ENCODE data around the gene DCTPP1. TPM values are rescaled to one million over a fixed set of nuclear protein-coding genes. Genes with fewer than 3 reads are reported as not detected.
A peak's percentile ranks its signal among the peaks of the same experiment; 100 is the strongest.

DCTPP1 gene
- polyA plus RNA-seq, 1 donor from 2014 or later = 47.3 TPM

- Histone ChIP-seq H4K20me1 (ENCODE audit: insufficient read depth) (no peaks in the 10 kb centered on the region), H3K9me3 (ENCODE audit: low read length) (no peaks in the 10 kb centered on the region), H3K4me2 (ENCODE audit: low read length) (peak overlapping the region; percentile 95), H3K27me3 (ENCODE audit: insufficient read depth, low read depth, low read length) (no peaks in the 10 kb centered on the region), H3F3A (ENCODE audit: insufficient read depth, low read length, poor library complexity, severe bottlenecking) (no peaks in the 10 kb centered on the region), H3K9ac (ENCODE audit: low read length) (peak overlapping the region; percentile 100), H3K36me3 (ENCODE audit: insufficient read depth, low read length) (no peaks in the 10 kb centered on the region), H3K4me3 (ENCODE audit: low read length) (peak overlapping the region; percentile 98), H3K9me2 (ENCODE audit: insufficient read depth, low read length) (no peaks in the 10 kb centered on the region), H2AFZ (ENCODE audit: low read depth, low read length) (peak overlapping the region; percentile 93), H3K79me2 (replicated peaks; ENCODE audit: insufficient read depth, low read length) (peaks cover 5% of the 10 kb centered on the region), H3K27ac (ENCODE audit: low read length) (peak overlapping the region; percentile 100)
- TF ChIP-seq REST (IDR thresholded peaks at IDR 0.05; ENCODE audit: borderline replicate concordance) = peak; percentile 13
- TF ChIP-seq RAD21 (conservative IDR thresholded peaks at IDR 0.05) = no peak
- no peak for TF ChIP-seq MXI1 (conservative IDR thresholded peaks at IDR 0.05; ENCODE audit: poor library complexity, severe bottlenecking)
- TF ChIP-seq EP300 (conservative IDR thresholded peaks at IDR 0.05; ENCODE audit: poor library complexity, severe bottlenecking) = peak; percentile 34
- TF ChIP-seq CTCF (IDR thresholded peaks at IDR 0.05; ENCODE audit: poor library complexity, severe bottlenecking) = no peak
- peak; percentile 92 for TF ChIP-seq POLR2AphosphoS5 (IDR thresholded peaks at IDR 0.05)
These were observed 52.0 kb downstream of the DCTPP1 start for GRCh38 chr16:30377812-30378235.

- Histone ChIP-seq H3K4me2 (ENCODE audit: low read length) (peak overlapping the region; percentile 95), H3K36me3 (ENCODE audit: insufficient read depth, low read length) (no peaks in the 10 kb centered on the region), H3F3A (ENCODE audit: insufficient read depth, low read length, poor library complexity, severe bottlenecking) (no peaks in the 10 kb centered on the region), H3K27me3 (ENCODE audit: insufficient read depth, low read depth, low read length) (no peaks in the 10 kb centered on the region), H3K9ac (ENCODE audit: low read length) (peak overlapping the region; percentile 100), H4K20me1 (ENCODE audit: insufficient read depth) (no peaks in the 10 kb centered on the region), H3K79me2 (replicated peaks; ENCODE audit: insufficient read depth, low read length) (peaks cover 5% of the 10 kb centered on the region), H3K9me2 (ENCODE audit: insufficient read depth, low read length) (no peaks in the 10 kb centered on the region), H3K9me3 (ENCODE audit: low read length) (no peaks in the 10 kb centered on the region), H3K4me3 (ENCODE audit: low read length) (peak overlapping the region; percentile 98), H2AFZ (ENCODE audit: low read depth, low read length) (peak overlapping the region; percentile 93), H3K27ac (ENCODE audit: low read length) (peak overlapping the region; percentile 100)
- no peak for TF ChIP-seq POLR2AphosphoS5 (IDR thresholded peaks at IDR 0.05)
- no peak for TF ChIP-seq EP300 (conservative IDR thresholded peaks at IDR 0.05; ENCODE audit: poor library complexity, severe bottlenecking)
- TF ChIP-seq SMC3 (conservative IDR thresholded peaks at IDR 0.05; ENCODE audit: poor library complexity) = no peak
- no peak for TF ChIP-seq RAD21 (conservative IDR thresholded peaks at IDR 0.05)
- TF ChIP-seq MXI1 (conservative IDR thresholded peaks at IDR 0.05; ENCODE audit: poor library complexity, severe bottlenecking) = no peak
- TF ChIP-seq REST (IDR thresholded peaks at IDR 0.05; ENCODE audit: borderline replicate concordance) = no peak
- TF ChIP-seq EZH2 (IDR thresholded peaks at IDR 0.05; ENCODE audit: borderline replicate concordance, insufficient read depth, low read length, poor library complexity, severe bottlenecking) = no peak
- no peak for TF ChIP-seq CTCF (IDR thresholded peaks at IDR 0.05; ENCODE audit: poor library complexity, severe bottlenecking)
- no peak for TF ChIP-seq TAF1 (IDR thresholded peaks at IDR 0.05; ENCODE audit: low read depth)
These were observed 52.6 kb downstream of the DCTPP1 start for GRCh38 chr16:30377050-30377811.
